HG03159 (cell line): ENCODE data around the gene NIPAL4.
A peak's percentile ranks its signal among the peaks of the same experiment; 100 is the strongest.

Experiments used
- ATAC-seq: cut with Tn5 transposase; IDR thresholded peaks from one replicate; pipeline ENCODE4 v1.9.1; 2021; ENCODE audit warnings: mild to moderate bottlenecking, moderate library complexity; ENCODE audit not compliant: unreplicated experiment

NIPAL4 gene

DNA sequence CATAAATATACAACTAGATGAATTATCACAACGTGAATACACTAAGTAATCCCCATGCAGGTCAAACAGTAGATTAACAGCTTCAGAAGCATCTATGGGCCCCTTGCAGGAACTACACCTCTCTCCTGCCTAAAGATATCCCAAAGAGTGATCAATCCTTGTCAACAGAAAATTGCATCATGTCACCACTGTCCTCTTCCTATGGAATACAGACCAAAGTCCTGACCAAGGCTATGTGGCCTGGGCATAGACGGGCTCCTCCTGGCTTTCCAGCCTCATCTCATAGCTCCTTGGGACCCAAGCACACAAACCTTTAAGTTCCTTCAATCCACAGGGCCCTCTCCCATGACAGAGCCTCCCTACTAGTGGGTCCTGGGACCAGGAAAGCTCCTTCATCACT, 25.3 kb downstream of the NIPAL4 start:
- no peak for ATAC-seq

DNA sequence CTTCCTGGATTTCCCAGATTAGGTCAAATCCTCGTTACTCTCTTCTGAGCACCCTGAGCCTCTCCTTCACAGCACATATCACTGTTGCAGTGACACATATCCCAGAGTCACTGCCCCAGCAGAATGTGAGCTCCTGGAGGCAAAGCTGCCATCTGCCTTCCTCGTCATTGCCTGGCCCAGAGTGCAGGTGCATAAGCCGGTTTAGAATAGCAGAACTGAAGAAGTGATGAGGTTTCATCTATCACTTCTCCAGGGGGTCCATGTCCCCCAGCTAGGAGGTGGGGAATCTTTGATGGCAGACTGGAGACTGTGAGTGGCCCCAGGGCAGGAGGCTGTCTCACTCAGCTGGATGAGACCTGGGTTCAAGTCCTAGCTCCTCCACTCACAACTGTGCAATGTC, 25.8 kb downstream of the NIPAL4 start:
- peak; percentile 47 for ATAC-seq

DNA sequence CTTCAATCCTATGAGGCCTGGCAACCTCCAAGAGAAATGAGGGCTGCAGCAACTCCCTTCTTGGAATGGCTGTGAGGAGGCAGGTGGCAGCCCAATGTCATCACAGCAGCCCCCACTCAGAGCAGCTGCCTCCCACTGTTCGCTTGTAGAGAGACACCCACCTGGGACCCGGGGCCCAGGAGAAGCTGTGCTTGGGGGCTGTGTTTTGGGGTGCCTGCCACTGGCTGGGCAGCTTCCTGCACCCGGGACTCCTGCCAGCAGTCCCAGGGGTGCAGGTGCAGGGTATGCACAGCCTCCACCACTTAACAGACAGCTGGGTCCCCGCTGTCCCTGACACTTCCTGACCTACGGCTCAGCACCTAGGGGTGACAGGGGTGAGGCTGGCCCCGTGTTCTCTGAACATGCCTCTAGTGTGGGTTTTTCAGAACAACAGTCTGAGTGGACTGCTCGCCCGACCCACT, 26.2 kb downstream of the NIPAL4 start:
- ATAC-seq = peak; percentile 43

DNA sequence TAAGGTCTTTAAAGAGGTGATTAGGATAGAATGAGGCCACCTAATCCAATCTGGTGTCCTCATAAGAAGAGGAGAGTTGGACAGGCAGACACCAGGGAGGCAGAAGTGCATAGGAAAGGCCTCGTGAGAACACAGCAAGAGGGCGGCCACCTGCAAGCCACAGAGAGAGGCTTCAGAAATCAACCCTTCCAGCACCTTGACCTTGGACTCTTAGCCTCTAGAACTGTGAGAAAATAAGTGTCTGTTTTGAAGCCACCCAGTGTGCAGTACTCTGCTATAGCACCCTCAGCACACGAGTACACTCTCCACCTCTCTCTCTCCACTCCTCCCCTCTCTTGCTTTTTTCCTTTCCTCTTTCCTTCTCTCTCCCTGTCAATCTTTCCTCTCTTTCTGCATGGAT, 26.8 kb downstream of the NIPAL4 start:
- ATAC-seq = peak; percentile 48

DNA sequence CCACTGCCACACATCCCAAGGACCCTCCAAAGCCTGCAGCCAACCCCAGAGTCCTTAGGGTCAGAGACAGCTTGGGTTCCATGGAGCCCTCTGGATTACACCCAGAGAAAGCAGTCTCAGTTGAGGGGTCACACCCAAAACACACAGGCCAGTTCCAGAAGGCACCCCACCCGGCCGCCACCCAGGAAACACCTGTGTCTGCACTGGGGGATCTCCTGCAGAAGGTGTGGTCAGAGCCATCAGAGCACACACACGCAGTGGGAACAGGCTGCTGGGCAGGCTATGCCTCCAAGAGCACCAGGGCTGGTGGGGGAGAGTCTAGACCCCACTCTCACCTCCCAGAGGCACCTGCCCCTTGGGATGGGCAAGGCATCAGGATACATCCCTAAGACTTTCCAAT, 27.3 kb downstream of the NIPAL4 start:
- peak; percentile 44 for ATAC-seq

DNA sequence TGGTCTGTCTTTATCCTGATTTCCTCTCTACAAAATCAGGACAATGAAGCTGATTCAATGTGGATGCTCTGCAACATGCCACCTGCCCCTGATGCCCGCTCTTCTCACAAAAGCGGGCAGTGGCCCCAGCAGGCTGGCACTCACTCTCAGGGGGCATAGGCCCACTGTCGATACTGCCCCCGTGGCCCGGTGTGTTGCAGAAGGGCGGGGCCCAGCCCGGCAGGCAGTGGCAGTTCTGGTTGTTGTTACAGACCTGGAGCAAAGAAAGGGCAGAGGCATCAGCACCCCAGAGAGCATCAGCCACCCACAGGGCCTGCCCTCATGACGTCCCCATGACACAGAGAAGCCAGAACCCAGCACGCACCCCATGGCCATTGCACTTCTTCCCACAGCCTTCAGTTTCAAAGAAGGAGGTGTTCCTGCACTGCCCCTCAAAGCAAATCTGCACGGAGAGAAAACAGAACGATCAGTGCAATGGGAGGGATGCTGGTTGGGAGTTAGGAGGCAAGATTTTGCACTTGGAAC, 31.5 kb downstream of the NIPAL4 start:
- no peak for ATAC-seq

DNA sequence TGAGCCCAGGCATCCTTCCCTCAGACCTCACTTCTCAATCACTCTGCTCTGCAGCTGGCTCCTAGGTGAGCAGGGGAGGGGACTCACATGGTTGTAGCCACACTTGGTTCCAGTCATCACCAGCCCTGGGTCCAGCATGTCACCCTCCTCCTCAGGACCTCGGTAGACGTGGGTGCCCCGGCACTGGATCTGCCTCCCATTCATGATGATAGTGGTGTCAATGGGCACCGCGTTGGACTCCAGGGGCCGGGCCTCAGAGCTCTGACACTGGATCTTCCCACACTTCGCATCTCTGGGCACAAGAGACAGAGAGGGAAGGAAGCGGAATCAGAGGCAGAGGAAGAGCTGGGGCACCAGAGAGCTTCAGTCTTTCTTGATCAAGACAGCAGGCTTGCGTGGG, 32.9 kb downstream of the NIPAL4 start:
- ATAC-seq = no peak

DNA sequence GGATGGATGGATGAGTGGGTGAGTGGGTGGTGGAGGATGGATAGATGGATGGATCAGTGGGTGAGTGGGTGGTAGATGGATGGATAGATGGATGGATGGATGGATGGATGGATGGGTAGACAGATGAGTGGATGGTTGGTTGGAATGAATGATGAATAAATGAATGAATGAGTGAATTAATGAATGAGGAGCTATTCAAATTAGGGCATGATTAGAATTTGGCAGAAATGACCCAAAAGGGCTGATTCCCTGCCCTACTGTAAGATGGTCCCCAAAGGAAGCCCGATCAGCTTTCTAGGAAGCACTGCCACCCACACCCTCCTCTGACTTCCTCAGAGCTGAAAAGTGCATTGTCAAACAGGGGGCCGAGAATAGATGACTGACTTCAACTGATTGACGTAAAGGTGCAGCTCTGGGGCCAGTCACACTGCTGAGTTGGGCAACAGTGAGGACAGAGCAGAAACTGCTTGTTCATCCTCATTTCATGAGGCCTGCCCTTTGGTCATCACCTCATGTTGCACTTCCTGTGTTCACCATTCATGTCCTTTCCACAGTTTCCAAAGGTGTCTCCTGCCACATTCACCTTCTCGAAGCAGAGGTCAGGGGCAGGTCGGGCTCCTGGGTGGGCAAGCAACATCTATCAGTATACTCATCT, 34.3 kb downstream of the NIPAL4 start:
- ATAC-seq = no peak

DNA sequence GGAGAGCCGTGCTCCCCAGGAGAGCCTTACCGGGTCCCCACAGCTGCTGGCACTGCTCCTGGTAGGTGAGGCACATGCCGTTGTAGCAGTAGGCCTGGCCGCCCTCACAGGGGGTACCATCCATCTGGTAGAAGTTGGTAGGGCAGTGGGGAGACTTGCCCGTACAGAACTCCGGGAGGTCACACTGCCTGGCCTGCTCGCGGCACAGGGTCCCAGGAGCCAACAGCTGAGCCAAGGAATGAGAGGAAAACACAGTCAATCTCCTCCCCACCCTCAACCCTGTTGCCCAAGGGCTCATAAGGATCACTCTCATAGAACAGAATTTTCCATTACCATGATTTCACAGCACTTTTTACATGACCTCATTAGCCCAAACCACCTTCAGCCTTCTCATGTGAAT, 36.9 kb downstream of the NIPAL4 start:
- ATAC-seq = no peak

DNA sequence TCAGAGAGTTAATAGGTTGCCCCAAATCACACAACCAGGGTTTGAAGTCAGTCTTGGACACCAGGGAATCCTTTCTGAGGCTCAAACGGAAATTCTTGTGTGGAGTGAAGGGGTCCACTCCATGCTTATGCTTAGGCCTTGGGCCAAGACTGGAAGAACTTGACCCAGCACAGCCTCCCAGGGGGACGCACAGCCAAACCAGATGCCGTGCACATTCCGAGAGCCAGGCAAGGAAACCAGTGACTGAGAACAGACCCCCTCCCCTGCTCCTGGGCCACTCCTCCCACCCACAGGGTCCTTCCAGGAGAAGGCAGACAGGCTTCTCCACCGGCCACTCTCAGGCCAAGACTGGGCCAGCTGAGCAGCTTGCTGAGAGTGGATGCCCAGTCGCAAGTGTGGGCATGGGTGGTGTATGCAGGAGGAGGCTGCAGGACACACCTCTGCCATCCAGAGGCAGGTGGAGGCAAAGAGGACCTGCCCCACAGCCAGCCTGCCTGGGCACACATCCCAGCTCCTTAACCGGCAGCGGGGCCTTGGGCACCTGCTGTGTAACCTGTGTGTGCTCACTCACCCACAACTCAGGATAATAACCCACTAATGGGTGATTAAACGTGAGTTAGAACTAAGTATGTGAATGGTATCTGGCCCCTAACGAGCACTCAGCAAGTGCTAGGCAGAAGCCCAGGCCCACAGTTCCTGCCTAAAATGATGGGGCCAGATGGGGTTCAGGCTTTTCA, 38.0 kb downstream of the NIPAL4 start:
- no peak for ATAC-seq

DNA sequence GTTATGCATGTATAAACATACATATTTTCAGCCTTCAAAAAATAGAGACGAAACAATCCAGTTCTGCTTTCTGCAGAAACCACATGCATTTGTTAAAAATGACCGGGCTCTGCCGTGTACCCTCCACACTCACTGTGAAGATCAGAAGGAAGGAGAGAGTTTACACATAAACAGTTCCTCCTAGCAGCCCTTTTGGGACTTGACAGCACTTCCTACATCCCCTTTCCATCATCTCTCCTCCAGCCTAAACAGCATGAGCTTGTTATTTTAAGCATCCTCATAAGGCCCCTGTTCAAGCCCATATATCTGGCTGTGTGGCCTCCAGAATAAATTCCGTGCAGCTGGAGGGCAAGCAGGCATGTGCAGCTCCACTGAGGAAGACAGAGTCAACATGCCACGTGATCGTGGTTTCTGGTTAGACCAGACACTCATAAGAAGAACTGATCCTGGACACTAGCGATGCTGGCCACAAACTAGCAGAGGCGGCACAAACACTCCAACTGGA, 42.2 kb downstream of the NIPAL4 start:
- ATAC-seq = peak; percentile 81

DNA sequence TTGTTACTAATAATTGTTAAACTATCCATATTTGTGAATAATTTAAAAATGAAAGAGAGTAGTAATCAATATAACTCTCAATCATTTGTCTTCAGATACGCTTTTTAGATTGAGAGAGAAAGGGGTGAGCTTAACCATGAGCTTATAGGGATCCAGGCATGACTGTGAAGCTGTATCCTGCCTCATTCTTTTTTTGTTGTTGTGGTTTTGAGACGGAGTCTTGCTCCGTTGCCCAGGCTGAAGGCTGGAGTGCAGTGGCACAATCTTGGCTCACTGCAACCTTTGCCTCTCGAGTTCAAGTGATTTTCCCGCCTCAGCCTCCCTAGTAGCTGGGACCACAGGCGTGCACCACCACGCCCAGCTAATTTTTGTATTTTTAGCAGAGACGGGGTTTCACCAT, 44.0 kb downstream of the NIPAL4 start:
- no peak for ATAC-seq

DNA sequence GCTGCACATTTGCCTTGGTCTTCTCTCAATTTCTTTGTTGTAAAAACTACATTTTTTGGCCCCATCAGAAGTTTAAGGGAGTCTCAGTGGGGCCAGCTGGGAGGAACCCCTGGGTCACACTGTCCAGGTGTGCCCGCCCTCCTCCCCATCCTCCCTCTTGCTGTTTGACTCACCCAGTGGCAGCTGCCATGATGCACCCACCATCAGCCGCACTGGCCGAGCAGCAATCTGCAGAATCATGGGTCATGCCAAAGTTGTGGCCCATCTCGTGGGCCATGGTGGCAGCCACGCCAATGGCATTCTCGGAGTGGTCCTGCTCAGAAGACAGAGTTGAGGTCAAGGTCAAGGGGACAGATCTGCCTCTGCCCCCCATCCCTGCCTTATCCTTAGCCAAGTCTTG, 45.5 kb downstream of the NIPAL4 start:
- no peak for ATAC-seq

DNA sequence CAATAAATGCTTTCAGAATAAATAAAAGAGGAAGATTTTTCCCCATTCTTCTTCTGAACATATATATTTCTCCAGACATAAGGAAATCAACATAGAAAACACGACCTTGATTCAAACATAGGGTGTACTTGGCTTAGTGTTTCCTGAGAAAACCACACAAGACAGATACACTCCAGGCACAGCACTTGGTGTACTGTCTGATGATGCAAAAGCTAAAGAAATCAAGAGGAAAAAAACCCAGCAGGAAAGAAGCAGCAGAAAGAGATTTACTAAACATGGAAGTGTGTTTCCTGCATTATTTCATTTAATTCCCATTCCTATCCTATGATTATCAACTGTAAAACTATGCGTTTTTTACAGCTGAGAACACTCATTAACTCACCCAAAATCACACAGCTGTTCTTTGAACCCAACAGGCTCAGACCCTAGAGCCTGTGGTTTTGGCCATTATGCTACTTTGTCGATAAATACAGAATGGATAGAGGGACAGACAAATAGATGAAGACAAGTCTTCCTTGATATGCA, 46.1 kb downstream of the NIPAL4 start:
- no peak for ATAC-seq

DNA sequence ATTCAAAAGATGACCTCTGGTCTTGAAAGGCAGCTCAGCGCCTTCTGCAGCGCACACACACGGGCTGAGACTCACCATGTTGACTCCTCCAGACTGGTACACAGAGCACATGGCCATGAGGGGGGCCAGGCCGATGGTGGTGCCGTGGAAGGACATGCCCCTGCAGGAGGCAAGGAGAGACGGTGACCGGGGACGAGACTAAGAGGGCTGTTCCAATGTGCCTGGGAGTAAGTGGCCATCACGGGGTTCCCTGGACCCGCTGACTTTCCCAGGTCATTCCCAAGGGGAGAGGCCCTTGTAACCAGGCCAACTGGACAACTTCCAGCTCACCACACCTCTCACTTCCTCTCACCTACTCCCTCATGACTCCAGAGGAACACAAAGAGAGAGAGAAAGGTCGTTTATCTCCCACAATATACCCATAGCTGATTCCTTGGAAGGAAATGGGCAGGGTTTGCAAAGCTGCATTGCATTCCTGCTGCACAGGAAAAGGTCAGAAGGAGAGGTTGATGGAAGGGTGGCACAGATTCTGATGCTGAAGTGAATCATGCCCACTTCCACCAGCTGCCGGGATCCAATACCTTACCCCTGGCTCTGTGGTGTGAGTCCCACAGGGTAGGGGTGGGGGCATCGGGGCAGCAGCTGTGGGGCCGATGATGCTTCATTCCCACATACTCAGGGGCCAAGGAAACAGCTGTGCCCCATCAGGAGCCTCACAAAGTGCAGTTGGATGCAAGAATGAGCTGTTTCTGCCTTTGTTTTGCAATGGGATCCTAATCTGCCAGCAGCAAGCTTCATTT, 47.2 kb downstream of the NIPAL4 start:
- no peak for ATAC-seq

DNA sequence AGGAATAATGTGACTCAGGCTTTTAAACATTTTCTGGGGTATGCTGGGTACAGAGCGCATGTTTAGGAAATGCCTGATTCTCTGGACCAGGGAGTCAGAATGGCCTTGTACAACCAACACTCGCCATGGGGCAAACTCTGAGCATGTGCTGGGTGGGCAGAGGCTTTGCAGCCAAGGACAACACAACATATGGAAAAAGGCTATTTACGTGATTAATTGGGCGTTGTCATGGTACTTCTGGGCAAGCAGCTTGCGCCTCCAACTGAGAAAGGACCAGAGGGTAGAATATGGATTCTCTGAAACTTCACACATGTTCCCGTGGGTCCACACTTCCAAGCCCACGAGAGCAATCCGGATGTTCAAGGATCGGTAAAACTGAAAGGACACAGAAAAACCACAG, 49.1 kb downstream of the NIPAL4 start:
- no peak for ATAC-seq

DNA sequence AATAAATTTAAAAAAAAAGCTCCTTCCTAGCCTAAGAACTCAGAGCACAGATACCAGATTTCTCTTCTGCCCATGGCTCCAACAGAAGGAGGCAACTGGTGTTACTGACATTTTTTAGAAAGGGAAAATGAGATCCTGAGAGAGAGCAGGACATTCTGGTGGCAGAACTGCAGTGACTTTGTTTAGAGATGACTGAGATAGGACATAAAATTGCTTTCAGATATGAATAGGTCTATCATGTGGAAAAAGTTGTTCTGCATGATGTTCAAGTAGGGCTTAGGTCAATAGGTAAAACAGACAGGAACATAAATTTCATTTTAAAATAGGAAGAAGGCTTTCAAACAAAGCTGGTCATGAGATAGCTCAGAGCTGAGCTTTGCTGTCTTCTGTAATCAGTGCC, 49.6 kb downstream of the NIPAL4 start:
- ATAC-seq = peak; percentile 67

DNA sequence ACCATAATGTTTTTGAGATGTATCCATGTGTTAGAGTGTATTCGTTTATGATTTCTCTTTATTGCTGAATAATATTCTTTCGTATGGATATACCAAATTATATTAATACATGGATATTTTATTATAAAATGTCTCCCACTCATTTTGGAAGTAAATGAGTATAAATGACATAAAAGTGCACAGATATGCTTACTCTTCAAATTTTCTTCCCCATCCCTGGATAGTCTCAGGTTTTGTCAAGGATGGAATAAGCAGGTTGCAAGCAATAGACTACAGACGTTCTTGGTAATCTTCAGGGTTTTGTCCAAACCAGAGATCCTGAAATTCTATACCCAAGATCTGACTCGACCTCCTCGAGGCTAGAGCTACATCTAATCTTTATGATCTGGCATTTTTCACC, 50.7 kb downstream of the NIPAL4 start:
- no peak for ATAC-seq

DNA sequence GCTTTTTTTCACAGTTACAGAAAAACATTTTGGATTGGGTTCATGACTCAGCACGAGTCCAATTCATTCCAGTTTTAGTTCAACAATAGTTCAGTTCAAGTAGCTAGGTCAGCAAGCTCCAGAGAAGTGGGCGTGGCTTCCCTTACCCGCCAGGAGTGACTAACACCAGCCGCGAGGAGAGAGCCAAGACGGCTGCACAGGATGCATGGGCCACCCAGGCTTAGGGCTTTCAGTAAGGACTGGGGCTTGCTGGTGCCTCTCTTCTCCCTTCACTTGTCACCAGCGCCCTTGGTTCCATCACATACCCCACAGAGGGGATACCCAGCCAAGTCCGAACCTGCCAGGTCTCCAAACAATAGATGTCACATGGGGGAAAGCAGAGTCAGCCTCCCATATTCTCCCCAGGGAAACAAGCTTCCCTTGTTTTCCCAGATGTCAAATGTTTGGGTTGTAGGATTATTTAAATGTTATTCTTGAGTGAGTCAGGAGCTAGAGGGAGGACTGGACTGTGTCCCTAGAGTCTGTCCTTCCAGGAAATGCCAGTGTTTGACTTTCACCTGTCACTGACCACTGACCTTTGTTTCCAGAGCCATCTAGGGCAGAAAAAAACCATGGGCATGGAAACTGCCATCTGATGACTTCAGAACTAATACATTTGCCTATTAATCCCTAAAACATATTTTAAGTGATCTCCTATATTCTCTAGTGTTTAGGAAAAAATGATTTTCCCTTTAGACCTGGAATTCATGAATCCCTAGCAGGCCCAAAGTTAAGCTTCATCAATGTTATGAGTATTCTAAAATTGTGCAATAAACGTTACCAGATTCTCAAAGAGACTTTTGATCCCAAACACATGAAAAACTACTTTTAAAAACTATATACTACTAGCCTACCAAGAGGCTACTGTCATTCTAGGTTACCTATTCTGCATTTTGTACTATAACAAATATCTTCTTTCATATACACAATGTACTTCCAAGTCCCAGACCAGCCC, 51.9 kb downstream of the NIPAL4 start:
- ATAC-seq = no peak

DNA sequence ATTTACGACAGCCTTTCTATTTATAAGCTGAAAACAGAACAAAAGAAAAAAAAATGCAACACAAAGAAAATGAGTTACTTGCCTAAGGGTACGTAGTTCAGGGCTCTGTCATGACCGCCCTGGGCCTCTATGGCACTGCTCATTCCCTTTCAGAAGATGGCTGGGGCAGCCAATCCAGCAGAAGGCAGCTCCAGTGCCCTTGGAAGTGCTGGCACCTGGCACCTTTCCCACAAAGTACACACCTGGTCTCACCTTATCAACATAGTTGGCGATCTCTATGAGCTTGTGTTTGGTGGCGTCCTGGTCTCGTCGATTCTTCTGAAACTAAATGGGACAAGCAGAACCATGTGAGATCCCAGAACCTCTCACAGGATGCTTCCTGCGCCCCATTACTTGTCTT, 53.2 kb downstream of the NIPAL4 start:
- no peak for ATAC-seq
